NCI-H146 treated with DMSO at 0.1 percent for 48 hours (cell line): ENCODE results near the gene ZBP1.

ENCODE experiments used
- DNase-seq: peaks from one replicate; lab custom pipeline; 2025; ENCODE audit not compliant: unreplicated experiment; lab: John Stamatoyannopoulos, UW

ZBP1 gene

GRCh38 chr20:57658833-57659516 lies 38.7 kb upstream of the ZBP1 start:
- DNase-seq = no peak

DNA sequence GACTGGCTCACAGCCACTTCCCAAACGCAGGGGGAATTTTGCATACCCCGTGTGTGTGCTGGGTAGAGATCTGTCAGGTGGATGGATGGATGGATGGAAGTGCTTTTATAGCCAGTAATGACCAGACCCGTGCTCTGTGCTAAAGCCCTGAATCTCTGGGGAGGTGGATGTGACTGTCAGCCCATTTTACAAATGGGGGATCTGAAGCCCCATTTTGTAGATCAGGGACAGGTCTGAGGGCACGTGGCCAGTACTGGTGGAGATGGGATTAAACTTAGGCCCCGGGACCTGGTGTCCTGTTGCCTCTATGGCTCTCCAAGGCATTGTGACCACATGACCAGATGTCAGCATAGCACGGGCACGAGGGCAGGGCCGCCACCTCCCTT lies 38.2 kb upstream of the ZBP1 start:
- no peak for DNase-seq

- no peak for DNase-seq
These were observed 37.6 kb upstream of the ZBP1 start for GRCh38 chr20:57657535-57658446.

DNA sequence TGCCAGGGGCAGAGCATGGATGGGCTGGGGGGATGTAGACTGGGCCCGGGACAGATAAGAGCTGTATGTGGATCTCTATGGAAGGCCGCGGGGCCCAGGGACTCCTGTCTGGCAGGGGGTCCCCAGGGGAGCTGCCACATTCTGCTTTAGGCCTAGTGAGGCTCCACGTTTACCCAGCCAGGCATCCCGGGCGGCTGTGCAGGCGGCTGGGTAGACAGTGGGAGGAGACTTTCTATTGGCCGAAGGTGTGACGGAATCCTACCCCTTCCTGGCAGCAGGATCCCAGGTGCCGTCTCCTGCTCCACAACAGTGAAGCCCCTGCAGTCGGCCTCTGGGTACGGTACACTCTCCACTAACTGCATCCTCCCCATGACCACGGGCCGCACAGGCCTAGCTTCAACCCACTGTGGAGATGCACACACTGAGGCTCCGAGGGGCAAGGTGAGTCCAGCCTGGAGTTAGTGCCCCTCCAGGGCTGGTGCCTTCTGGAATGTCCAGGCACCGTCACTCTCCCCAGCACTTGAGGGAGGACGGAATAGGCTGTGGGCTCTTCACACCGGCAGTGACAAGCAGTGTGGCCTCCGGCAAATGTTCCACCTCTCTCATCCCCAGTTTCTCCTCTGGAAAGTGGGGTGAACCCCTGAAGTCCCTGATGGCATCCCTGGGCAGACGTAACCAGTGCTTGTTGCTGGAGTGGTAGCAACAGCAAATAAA lies 36.8 kb upstream of the ZBP1 start:
- no peak for DNase-seq

- no peak for DNase-seq
These were observed 36.1 kb upstream of the ZBP1 start for GRCh38 chr20:57656252-57656820.

DNA sequence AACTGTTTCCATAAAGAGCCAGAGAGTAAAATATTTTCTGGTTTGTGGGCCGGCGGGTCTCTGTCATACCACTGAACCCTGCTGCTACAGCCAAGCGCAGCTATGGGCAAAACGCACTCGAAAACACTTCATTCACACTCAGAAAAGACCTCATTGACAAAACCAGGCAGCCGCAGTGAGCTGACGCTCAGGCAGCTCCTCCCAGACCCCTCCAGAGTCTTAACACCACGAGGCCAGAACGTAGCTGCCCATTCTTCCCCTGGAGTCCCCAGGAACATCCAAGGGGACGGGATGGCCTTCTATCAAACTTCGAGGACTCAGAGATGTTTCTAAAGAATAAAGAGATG lies 35.6 kb upstream of the ZBP1 start:
- no peak for DNase-seq

- DNase-seq = no peak
These were observed 35.0 kb upstream of the ZBP1 start for GRCh38 chr20:57654998-57655808.

DNA sequence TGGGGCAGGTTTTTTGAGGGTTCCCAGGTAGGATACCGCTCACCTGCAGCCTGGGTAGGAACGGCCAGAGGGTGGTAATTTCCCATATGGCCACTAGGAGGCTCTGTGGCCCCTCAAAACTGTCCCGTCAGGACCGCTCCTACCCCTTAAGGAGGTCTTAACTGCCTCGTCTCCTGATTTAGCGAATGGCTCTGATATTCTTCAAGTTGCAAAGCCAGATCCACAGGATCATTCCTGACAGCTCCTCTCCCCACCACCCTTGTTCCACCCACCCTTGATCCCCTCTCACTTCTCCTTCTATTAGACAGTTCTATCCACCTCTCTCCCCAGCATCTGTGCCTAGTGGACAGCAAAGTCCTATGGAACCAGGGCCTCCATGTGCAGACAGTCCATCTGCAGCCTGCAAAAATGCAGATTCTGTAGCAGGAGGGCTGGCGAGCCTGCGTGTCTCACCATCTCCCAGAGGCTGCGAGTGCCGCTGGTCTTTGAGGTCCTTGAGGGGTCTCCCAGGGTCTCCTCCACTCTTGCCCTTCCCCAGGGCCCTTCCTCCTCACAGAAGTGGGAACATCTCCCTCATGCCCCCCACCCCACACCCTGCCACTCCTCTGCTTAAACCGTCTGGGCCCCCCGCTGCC lies 34.3 kb upstream of the ZBP1 start:
- no peak for DNase-seq

GRCh38 chr20:57653910-57654309 lies 33.7 kb upstream of the ZBP1 start:
- no peak for DNase-seq

GRCh38 chr20:57653546-57653900 lies 33.3 kb upstream of the ZBP1 start:
- no peak for DNase-seq

DNA sequence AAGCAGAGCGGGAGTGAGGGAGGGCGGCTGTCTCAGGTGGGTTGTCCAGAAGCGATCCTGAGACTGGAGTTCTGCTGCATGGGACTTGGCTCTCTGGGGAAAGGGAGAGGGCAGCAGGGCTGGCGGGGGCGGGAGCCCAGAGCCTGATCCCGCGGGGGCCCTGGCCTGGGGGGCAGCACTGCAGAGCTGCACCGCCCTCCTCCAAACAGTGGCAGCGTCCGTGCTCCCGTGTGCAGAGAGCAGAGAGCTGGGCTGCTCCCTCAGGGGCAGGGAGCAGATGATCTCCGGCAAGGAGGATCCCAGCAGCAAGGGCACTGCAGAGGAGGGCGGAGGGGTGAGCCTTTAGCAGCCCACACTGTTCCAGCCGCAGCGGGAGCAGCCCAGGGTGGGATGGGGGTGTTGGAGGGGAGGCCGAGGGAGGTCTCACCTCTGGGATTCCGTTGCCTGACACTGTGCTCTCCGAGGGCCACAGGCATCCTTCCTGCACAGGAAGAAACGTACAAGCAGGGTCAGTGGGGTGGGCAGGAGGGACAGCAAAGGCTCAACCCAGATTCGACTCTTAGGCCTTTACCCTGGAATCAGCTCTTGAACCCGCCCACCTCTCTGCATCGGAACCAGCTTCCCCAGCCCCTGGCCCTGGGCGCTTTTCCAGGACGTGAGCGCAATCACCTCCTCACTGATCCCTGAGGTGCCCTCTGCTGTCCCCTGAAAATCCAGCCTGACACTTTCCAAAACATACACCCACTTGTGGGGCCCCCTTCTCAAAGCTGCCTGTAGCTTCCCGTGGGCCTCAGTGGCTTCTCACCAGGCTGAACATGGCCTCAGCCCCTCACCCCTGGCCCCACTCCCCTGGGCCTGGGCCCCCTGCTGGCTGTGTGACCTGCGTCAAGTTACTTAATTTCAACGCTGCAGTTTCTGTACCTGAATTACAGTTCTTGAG lies 32.6 kb upstream of the ZBP1 start:
- DNase-seq = no peak

- DNase-seq = no peak
These were observed 31.8 kb upstream of the ZBP1 start for GRCh38 chr20:57651881-57652605.

DNA sequence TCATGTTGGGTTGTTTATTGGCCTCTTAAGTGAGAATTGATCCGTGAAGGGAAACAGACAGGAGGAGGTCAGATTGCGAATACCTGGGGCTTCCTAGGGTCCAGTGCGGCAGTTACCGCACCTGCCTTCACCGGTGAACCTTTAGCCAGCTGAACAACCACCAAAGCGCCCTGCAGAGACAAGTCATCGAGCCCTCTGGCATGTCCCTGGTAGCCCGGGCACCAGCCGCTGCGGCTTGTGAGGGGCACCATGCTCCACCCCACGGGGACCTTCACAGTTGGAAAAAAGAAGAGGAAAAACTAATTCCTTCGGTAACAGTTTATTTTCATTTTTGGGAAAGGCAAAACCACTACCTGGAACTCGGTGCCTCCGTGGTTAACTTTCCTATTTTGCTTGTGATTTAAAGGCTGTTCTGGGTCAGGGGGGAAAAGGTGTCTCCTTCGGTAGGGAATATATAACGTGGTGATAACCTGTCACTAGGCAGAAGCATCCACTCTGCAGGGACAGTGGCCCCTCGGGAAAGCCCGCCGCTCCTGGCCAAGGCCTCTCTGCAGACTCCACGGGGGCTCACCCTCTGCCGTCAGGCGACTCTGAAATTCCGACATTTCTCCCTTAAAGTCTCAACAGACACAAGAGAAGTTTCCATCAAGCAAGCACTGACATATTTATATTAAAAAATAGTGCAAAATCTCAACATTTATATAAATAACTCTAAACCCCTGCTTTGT lies 30.7 kb upstream of the ZBP1 start:
- DNase-seq = no peak

GRCh38 chr20:57650266-57650665 lies 30.0 kb upstream of the ZBP1 start:
- no peak for DNase-seq

GRCh38 chr20:57649617-57650015 lies 29.4 kb upstream of the ZBP1 start:
- DNase-seq = no peak

DNA sequence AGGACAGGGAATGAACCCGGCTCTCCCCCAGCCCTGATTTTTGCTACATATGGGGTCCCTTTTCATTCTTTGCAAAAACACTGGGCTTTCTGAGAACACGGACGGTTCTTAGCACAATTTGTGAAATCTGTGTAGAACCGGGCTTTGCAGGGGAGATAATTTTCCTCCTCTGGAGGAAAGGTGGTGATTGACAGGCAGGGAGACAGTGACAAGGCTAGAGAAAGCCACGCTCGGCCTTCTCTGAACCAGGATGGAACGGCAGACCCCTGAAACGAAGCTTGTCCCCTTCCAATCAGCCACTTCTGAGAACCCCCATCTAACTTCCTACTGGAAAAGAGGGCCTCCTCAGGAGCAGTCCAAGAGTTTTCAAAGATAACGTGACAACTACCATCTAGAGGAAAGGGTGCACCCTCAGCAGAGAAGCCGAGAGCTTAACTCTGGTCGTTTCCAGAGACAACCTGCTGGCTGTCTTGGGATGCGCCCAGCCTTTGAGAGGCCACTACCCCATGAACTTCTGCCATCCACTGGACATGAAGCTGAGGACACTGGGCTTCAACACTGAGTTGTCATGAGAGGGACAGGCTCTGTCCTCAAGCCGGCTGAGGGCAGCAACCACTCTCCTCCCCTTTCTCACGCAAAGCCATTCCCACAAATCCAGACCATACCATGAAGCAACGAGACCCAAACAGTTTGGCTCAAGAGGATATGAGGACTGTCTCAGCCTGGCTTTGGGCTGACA lies 28.8 kb upstream of the ZBP1 start:
- no peak for DNase-seq
